ENCODE data around the gene IFI16. TPM values are rescaled to one million over a fixed set of nuclear protein-coding genes. Genes with fewer than 3 reads are reported as not detected.

Gene IFI16
- total and polyA plus RNA-seq, 2 of the 4 experiments (the other 2 are of a cell fraction), result 45.0 to 65.3 TPM

GRCh38 chr1:159005161-159005560, 4.5 kb upstream of the IFI16 start:
- no TSS peak for BruUV-seq (replicated peaks)
- CTCF ChIA-PET, result no interaction called here
- Histone ChIP-seq H2AK9ac (replicated peaks; ENCODE audit: low read depth, low read length, poor library complexity) (no peak overlapping the region), H3K9me3 (ENCODE audit: control insufficient read depth, insufficient read depth, low read length) (no peaks in the 10 kb centered on the region), H2AFZ (replicated peaks; ENCODE audit: low read length, poor library complexity) (no peak overlapping the region), H3K9me1 (ENCODE audit: insufficient read depth, low read length) (0 out of 2 replicates have a peak, but pooled peaks cover 3% of the 10 kb centered on the region), H3K79me1 (ENCODE audit: low read depth in 1 of 2, low read length in 2 of 2) (no peaks in the 10 kb centered on the region), H4K20me1 (ENCODE audit: insufficient read depth, low read length) (no peaks in the 10 kb centered on the region), H3K4ac (ENCODE audit: low read depth, low read length) (peak overlapping the region; percentile 3; the same call in 1 of the 2 replicates), H3K4me1 (ENCODE audit: control insufficient read depth, insufficient read depth, low read length) (peaks cover 11% of the 10 kb centered on the region), H2BK5ac (ENCODE audit: low read depth, low read length, poor library complexity, severe bottlenecking) (no peak overlapping the region), H3K18ac (ENCODE audit: low read depth, low read length) (peak overlapping the region; percentile 31; the same call in 1 of the 2 replicates), H4K8ac (ENCODE audit: low read depth in 2 of 2, low read length in 2 of 2) (peak overlapping the region in 1 of 2 experiments; percentile 37; a peak in 1 of 4 replicates), H2BK15ac (ENCODE audit: low read depth, low read length) (peak overlapping the region; percentile 46; the same call in 2 of the 3 replicates), H3K4me2 (ENCODE audit: low read depth, low read length) (no peak overlapping the region), H3K4me3 (ENCODE audit: insufficient read depth, low read depth, low read length) (no peak overlapping the region), H3K14ac (replicated peaks; ENCODE audit: low read depth, low read length) (peak overlapping the region; percentile 60), H4K91ac (ENCODE audit: insufficient read depth, low read depth, low read length) (no peak overlapping the region), H2AK5ac (ENCODE audit: low read depth, low read length) (no peak overlapping the region), H3K36me3 (ENCODE audit: control insufficient read depth, insufficient read depth, low read length) (no peaks in the 10 kb centered on the region), H4K5ac (ENCODE audit: low read depth, low read length) (no peak overlapping the region; the same call in 1 of the 2 replicates), H3K23ac (ENCODE audit: low read depth, low read length) (no peak overlapping the region), H3K56ac (ENCODE audit: extremely low read depth, insufficient read depth, low read length) (no peak overlapping the region), H3K27me3 (ENCODE audit: control insufficient read depth, insufficient read depth, low read length) (no peaks in the 10 kb centered on the region), H3K27ac (ENCODE audit: insufficient read depth, low read length) (no peak overlapping the region), H2BK20ac (ENCODE audit: low read depth, low read length) (0 out of 2 replicates have a peak overlapping the region, but pooled peaks have one; percentile 10), H3K9ac (ENCODE audit: low read depth, low read length) (no peak overlapping the region), H2BK120ac (ENCODE audit: low read depth, low read length) (no peak overlapping the region)
- TF ChIP-seq, protein P1, sequence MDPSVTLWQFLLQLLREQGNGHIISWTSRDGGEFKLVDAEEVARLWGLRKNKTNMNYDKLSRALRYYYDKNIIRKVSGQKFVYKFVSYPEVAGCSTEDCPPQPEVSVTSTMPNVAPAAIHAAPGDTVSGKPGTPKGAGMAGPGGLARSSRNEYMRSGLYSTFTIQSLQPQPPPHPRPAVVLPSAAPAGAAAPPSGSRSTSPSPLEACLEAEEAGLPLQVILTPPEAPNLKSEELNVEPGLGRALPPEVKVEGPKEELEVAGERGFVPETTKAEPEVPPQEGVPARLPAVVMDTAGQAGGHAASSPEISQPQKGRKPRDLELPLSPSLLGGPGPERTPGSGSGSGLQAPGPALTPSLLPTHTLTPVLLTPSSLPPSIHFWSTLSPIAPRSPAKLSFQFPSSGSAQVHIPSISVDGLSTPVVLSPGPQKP (IDR thresholded peaks at IDR 0.05; ENCODE audit: borderline replicate concordance, low read depth, low read length), result no peak
- TF ChIP-seq FOS (IDR thresholded peaks at IDR 0.05; ENCODE audit: low read depth, low read length) (no peak), MAZ (IDR thresholded peaks at IDR 0.05; ENCODE audit: borderline replicate concordance, low read depth, low read length) (no peak), NFE2L2 (IDR thresholded peaks at IDR 0.05; ENCODE audit: low read depth, low read length) (no peak), CEBPB (IDR thresholded peaks at IDR 0.05; ENCODE audit: low read depth, low read length) (no peak), CTCF (conservative IDR thresholded peaks at IDR 0.05; ENCODE audit: low read depth, low read length) (no peak), POLR2A (IDR thresholded peaks at IDR 0.05; ENCODE audit: low read depth, low read length) (no peak), CHD1 (IDR thresholded peaks at IDR 0.05; ENCODE audit: low read depth, low read length) (no peak), MXI1 (IDR thresholded peaks at IDR 0.05; ENCODE audit: borderline replicate concordance, low read depth, low read length) (no peak), RAD21 (IDR thresholded peaks at IDR 0.05; ENCODE audit: low read length) (no peak), RCOR1 (IDR thresholded peaks at IDR 0.05; ENCODE audit: insufficient replicate concordance, low read length) (no peak), SMC3 (IDR thresholded peaks at IDR 0.05; ENCODE audit: low read depth, low read length) (no peak), RFX5 (IDR thresholded peaks at IDR 0.05; ENCODE audit: low read depth, low read length) (no peak), USF2 (IDR thresholded peaks at IDR 0.05; ENCODE audit: low read depth, low read length) (no peak), BHLHE40 (IDR thresholded peaks at IDR 0.05; ENCODE audit: low read depth, low read length) (no peak), MAFK (IDR thresholded peaks at IDR 0.05; ENCODE audit: low read depth, low read length) (no peak)
- intact Hi-C loops (cut with micrococcal nuclease) (no loop called here), dilution Hi-C loops (cut with HindIII; ENCODE audit: low sequenced_read_pairs, unreplicated experiment) (no loop called here), in situ Hi-C loops (cut with MboI; ENCODE audit: low sequenced_read_pairs) (loop anchor here (10.0 kb wide), 1 partner anchor 1040 kb away; no protein-coding TSS in a partner anchor)
- no peak for ATAC-seq (ENCODE audit: low read depth)
- POLR2A ChIA-PET (ENCODE audit: unreplicated experiment), result no interaction called here
- peak; percentile 52 for DNase-seq
